T-helper 17 cell (primary cell): ENCODE data around the gene PHF20. TPM values are rescaled to one million over a fixed set of nuclear protein-coding genes. Genes with fewer than 3 reads are reported as not detected.
"Not testable (repeated sequence)": the region's sequence is repeated elsewhere in the genome, so short reads cannot be mapped to it uniquely, and the experiment has no call there.

Experiments used
- ATAC-seq: fragments of 150-1000 bp; cut with Tn5 transposase; 2 replicates; pipeline ENCODE4 v1.10.0; 2021; ENCODE audit warnings: mild to moderate bottlenecking, moderate library complexity
- DNase-seq, 3 donors: peaks; one replicate each; pipeline versions ENCODE4 v3.0.0 to v3.0.0-alpha.2; 2020 to 2021
- H3K9me3 ChIP-seq: one replicate; pipeline ENCODE4 v1.7.0; 2013; ENCODE audit warnings: low read length, mild to moderate bottlenecking; ENCODE audit not compliant: control insufficient read depth, poor library complexity, severe bottlenecking
- H3K27ac Mint-ChIP-seq: one replicate; pipeline ENCODE4 v1.8.0; 2022; ENCODE audit warnings: mild to moderate bottlenecking, moderate library complexity, mixed read lengths
- H3K27me3 Mint-ChIP-seq: one replicate; pipeline ENCODE4 v1.8.0; 2022; ENCODE audit warnings: mixed read lengths
- H3K36me3 Mint-ChIP-seq: one replicate; pipeline ENCODE4 v1.8.0; 2022; ENCODE audit warnings: low read depth, mixed read lengths
- H3K4me1 Mint-ChIP-seq: one replicate; pipeline ENCODE4 v1.8.0; 2022; ENCODE audit warnings: mild to moderate bottlenecking, mixed read lengths
- H3K4me3 Mint-ChIP-seq: one replicate; pipeline ENCODE4 v1.8.0; 2022; ENCODE audit warnings: mild to moderate bottlenecking, moderate library complexity, mixed read lengths
- total RNA-seq, 4 donors: library from RNA in 2 of 4; stranded (reverse) in 2 of 4; gene quantifications; one replicate each; pipeline ENCODE4 v1.2.3 and lab custom pipeline; 2022 to 2026

PHF20 gene
- total RNA-seq, 2 donors from 2014 or later: 121 to 129 TPM

- not testable (repeated sequence) for DNase-seq, H3K27me3 Mint-ChIP-seq
Measured at GRCh38 chr20:35901230-35901629, 129.4 kb downstream of the PHF20 start.

DNA sequence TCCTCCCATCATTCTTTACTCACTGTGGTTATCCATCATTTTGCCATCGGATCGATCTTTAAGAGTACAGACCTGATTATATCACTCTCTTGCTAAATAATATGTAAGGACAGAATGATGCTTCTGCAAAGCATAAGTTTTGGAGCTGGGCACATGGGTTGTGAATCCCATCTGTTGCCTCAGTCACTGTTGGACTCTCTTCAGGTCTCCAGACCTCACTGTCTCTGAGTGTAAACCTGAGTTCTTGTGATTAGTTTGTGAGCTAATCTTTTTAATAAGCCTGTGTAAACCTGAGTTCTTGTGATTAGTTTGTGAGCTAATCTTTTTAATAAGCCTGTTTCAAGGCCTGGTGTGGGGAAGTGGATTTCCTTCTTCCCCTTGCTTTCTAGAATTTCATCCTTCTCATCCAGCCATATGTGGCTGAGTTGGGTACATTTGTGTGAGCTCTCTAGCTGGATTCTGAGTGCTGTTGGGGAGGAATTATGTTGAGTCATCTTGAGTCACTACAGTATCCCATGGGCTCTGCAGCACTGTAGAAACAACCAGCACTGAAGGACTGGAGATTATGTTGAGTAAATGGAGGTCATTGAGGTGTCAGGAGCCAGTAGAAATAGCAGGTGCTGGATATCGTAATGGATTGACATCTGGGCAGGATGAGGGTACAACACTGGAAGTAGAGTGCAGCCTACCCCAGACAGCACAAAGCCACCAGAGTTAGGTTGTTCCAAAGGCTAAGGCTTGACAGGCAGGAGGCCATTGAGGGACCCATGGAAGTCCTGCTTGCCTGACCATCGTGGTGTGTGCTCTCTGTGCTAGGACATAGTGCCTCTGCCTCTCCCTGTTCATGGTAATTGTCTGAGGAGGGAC is 130.1 kb downstream of the PHF20 start:
- H3K9me3 ChIP-seq: no peaks in the 10 kb centered on the region
- no peaks in the 10 kb centered on the region for H3K27me3 Mint-ChIP-seq
- H3K27ac Mint-ChIP-seq: peak overlapping the region; percentile 27
- H3K4me3 Mint-ChIP-seq: peak overlapping the region; percentile 28
- peaks cover 3% of the 10 kb centered on the region for H3K36me3 Mint-ChIP-seq
- DNase-seq (no peak), ATAC-seq (no peak)
- peaks cover 21% of the 10 kb centered on the region for H3K4me1 Mint-ChIP-seq

More at GRCh38 chr20:35901230-35901629, 129.4 kb downstream of the PHF20 start:
- not testable (repeated sequence) for H3K36me3 Mint-ChIP-seq, ATAC-seq, H3K4me3 Mint-ChIP-seq, H3K9me3 ChIP-seq
- Mint-ChIP-seq H3K27ac (peak overlapping the region; percentile 27), H3K4me1 (peaks cover 16% of the 10 kb centered on the region)

DNA sequence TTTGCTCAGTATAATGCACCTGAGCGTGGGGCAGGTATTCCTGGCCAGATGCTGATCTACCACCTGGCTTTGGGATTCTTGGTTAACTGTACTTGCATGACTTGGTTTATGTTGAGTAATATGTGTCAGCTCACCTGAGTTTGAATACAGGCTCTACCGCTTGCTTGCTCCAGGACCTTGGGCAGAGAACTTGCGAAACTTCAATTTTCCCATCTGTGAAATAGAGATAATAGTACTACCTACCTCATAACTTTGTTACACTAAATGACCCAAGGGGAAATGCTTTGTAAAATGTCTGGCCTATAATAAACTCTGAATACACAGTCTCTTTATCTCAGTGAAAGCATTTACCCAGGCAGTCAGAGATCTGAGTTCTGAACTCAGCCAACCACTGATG is 130.7 kb downstream of the PHF20 start:
- Mint-ChIP-seq H3K27me3 (no peaks in the 10 kb centered on the region), H3K36me3 (peaks cover 3% of the 10 kb centered on the region), H3K4me1 (peaks cover 22% of the 10 kb centered on the region), H3K4me3 (no peak overlapping the region), H3K27ac (no peak overlapping the region)
- no peaks in the 10 kb centered on the region for H3K9me3 ChIP-seq
- no peak for ATAC-seq
- DNase-seq: no peak

GRCh38 chr20:35903843-35904242 is 132.0 kb downstream of the PHF20 start:
- Mint-ChIP-seq H3K27me3 (no peaks in the 10 kb centered on the region), H3K27ac (no peak overlapping the region)
- ATAC-seq: no peak

GRCh38 chr20:35904982-35905663 is 133.3 kb downstream of the PHF20 start:
- H3K9me3 ChIP-seq: no peaks in the 10 kb centered on the region
- ATAC-seq (no peak), DNase-seq (no peak)
- peak overlapping the region; percentile 4 for H3K27ac Mint-ChIP-seq
- no peaks in the 10 kb centered on the region for H3K27me3 Mint-ChIP-seq
- peaks cover 38% of the 10 kb centered on the region for H3K4me1 Mint-ChIP-seq
- peaks cover 6% of the 10 kb centered on the region for H3K36me3 Mint-ChIP-seq
- no peak overlapping the region for H3K4me3 Mint-ChIP-seq

More at GRCh38 chr20:35903843-35904242, 132.0 kb downstream of the PHF20 start:
- H3K36me3 Mint-ChIP-seq: peaks cover 6% of the 10 kb centered on the region
- H3K9me3 ChIP-seq: no peaks in the 10 kb centered on the region
- no peak for DNase-seq
- peaks cover 31% of the 10 kb centered on the region for H3K4me1 Mint-ChIP-seq
- no peak overlapping the region for H3K4me3 Mint-ChIP-seq

DNA sequence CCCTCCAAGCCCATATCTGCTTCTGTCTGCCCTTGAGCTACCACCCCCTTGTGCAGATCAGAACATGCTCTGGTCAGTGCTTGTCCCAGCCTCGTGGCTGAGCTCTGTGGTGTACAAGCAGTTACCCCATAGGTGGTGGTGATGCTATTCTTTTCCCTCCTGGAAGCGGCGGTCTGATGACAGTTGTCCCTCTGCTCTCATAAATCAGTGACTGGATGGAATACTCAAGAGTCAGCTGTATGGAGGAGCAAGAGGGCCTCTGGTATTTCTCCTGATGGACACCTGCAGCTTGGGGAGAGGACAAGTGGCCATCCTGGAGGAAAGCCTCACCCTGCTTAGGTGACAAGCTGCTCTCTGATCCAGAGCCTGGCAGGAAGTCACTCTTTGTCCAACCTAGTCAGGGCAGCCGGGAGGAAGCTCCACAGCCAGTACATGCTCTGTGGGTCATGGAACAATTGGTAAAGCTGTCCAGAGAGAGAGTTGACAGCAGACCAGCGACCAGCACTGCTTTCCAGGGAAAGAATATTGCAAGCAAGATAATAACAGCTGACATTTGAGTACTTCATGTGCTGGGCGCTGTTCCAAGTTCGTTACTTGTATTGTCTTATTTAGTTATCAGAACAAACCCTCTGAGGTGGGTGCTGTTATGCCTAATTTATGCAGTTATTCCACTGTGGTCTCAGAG is 135.3 kb downstream of the PHF20 start:
- H3K36me3 Mint-ChIP-seq: peaks cover 6% of the 10 kb centered on the region
- DNase-seq (no peak), ATAC-seq (no peak)
- no peak overlapping the region for H3K4me3 Mint-ChIP-seq
- no peaks in the 10 kb centered on the region for H3K27me3 Mint-ChIP-seq
- H3K9me3 ChIP-seq: no peaks in the 10 kb centered on the region
- peak overlapping the region; percentile 43 for H3K27ac Mint-ChIP-seq
- H3K4me1 Mint-ChIP-seq: peaks cover 30% of the 10 kb centered on the region

DNA sequence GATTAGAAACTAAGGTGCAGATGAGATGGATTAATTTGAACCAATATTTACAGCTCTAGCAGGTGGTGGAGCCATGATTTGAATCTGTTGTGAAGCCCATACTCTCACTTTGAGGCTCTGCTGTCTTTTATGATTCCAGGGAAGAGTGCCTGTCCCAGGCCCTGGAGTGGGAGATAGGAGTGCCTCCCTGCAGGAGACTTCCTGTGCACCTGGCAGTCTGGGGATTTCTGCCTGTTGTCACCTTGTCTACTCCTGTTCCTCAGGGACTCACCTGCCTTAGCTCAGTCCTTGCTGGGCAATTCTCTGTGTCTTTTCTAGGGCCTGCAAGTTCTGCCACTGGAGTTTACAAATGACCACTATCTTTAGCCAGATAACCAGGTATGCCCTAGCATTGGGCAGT is 136.2 kb downstream of the PHF20 start:
- ATAC-seq (no peak), DNase-seq (no peak)
- Mint-ChIP-seq H3K4me1 (peaks cover 33% of the 10 kb centered on the region), H3K27ac (peak overlapping the region; percentile 21), H3K4me3 (no peak overlapping the region), H3K36me3 (peaks cover 9% of the 10 kb centered on the region), H3K27me3 (no peaks in the 10 kb centered on the region)
- H3K9me3 ChIP-seq: no peaks in the 10 kb centered on the region

DNA sequence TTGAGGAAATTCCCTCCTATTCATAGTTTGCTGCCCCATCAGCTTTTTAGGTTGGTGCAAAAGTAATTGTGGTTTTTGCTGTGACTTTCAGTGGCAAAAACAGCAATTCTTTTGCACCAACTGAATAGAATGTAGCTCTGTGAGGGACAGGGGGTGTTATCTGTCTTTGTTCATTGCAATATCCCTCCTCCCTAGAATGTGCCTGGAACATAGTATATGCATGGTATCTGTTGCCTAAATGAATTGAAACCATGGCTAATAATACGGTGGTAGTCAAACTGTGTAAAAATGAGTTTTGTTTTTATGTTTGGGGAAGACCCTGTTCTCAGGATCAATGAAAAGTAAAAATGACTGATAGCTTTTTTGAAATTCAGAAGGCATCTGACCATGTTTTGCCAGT is 137.4 kb downstream of the PHF20 start:
- no peak for ATAC-seq
- H3K4me1 Mint-ChIP-seq: peaks cover 33% of the 10 kb centered on the region
- H3K27ac Mint-ChIP-seq: peak overlapping the region; percentile 21

GRCh38 chr20:35909796-35910195 is 138.0 kb downstream of the PHF20 start:
- H3K27ac Mint-ChIP-seq: peak overlapping the region; percentile 21
- H3K36me3 Mint-ChIP-seq: peaks cover 7% of the 10 kb centered on the region
- H3K27me3 Mint-ChIP-seq: no peaks in the 10 kb centered on the region
- no peak overlapping the region for H3K4me3 Mint-ChIP-seq
- no peak for DNase-seq
- H3K9me3 ChIP-seq: no peaks in the 10 kb centered on the region
- no peak for ATAC-seq
- peaks cover 30% of the 10 kb centered on the region for H3K4me1 Mint-ChIP-seq

More for the DNA sequence above, 137.4 kb downstream of the PHF20 start:
- H3K9me3 ChIP-seq: no peaks in the 10 kb centered on the region
- no peaks in the 10 kb centered on the region for H3K27me3 Mint-ChIP-seq
- H3K4me3 Mint-ChIP-seq: no peak overlapping the region
- DNase-seq: no peak
- peaks cover 10% of the 10 kb centered on the region for H3K36me3 Mint-ChIP-seq

- no peaks in the 10 kb centered on the region for H3K9me3 ChIP-seq
- no peak for ATAC-seq
- Mint-ChIP-seq H3K27ac (peak overlapping the region; percentile 87), H3K36me3 (peaks cover 7% of the 10 kb centered on the region), H3K4me3 (no peak overlapping the region), H3K27me3 (no peaks in the 10 kb centered on the region), H3K4me1 (peaks cover 26% of the 10 kb centered on the region)
- no peak for DNase-seq
Measured at GRCh38 chr20:35910254-35910653, 138.4 kb downstream of the PHF20 start.

DNA sequence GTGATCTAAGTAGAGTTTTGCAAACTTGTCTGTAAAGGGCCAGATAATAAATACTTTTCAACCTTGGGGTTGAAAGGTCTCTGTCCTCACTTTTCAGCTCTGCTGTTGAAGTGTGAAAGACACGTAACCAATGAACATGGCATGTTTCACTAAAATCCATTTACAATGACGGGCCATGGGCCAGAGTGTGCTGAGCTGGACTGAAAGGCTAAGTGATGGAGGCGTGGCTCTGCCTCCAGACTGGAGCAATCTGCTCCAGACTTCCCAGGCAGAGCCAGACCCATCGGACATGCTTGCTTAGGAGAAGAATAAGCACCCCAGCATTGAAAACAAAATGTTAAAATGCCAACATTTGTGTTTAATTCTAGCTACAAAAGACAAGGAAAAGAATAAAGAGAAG is 141.1 kb downstream of the PHF20 start:
- H3K27me3 Mint-ChIP-seq: no peaks in the 10 kb centered on the region

GRCh38 chr20:35917077-35917476 is 145.3 kb downstream of the PHF20 start:
- H3K4me1 Mint-ChIP-seq: peaks cover 7% of the 10 kb centered on the region
- peak overlapping the region; percentile 41 for H3K27ac Mint-ChIP-seq
- peaks cover 7% of the 10 kb centered on the region for H3K36me3 Mint-ChIP-seq
- no peaks in the 10 kb centered on the region for H3K9me3 ChIP-seq
- no peak overlapping the region for H3K4me3 Mint-ChIP-seq
- DNase-seq: no peak
- no peak for ATAC-seq
- H3K27me3 Mint-ChIP-seq: no peaks in the 10 kb centered on the region

More for the DNA sequence above, 141.1 kb downstream of the PHF20 start:
- H3K9me3 ChIP-seq: no peaks in the 10 kb centered on the region
- Mint-ChIP-seq H3K4me1 (peaks cover 18% of the 10 kb centered on the region), H3K36me3 (peaks cover 7% of the 10 kb centered on the region), H3K27ac (peak overlapping the region; percentile 84), H3K4me3 (no peak overlapping the region)
- no peak for DNase-seq
- no peak for ATAC-seq

DNA sequence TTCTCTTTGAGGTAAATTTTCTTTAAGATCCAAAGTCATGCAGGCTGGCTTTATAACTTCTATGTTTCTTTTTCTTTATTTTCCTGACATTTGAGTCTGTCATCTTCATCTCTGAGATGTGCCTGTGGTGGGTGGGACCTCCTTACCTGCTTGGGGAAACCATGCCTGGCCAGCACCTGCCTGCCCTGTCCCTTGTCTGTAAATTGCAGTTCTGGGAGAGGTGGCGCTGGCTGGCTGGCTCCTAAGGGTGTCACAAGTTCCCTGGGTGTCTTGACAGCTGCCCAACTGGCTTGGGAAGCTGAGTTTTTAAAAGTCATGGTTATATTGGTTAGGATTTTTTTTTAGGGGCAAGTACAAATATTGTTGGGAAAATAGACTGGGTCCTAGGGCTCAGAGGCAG is 146.2 kb downstream of the PHF20 start:
- Mint-ChIP-seq H3K36me3 (peaks cover 4% of the 10 kb centered on the region), H3K4me3 (no peak overlapping the region), H3K27ac (no peak overlapping the region), H3K27me3 (no peaks in the 10 kb centered on the region), H3K4me1 (peaks cover 4% of the 10 kb centered on the region)
- ATAC-seq (no peak), DNase-seq (no peak)
- H3K9me3 ChIP-seq: no peaks in the 10 kb centered on the region
